ENCODE data around the gene RUNX2. TPM values are rescaled to one million over a fixed set of nuclear protein-coding genes. Genes with fewer than 3 reads are reported as not detected.

Gene RUNX2
- total and polyA plus RNA-seq, 9 of the 15 experiments (the other 6 are each of a cell fraction or from before 2014, with no cell fraction given) = 0.29 to 1.00 (median 0.43) TPM

- in situ Hi-C loops (cut with MboI) = no loop called here
- CTCF ChIA-PET (ENCODE audit: low intra/inter-chr PET ratio) = no interaction called here
- no peak for ATAC-seq
- TF ChIP-seq, protein P1, sequence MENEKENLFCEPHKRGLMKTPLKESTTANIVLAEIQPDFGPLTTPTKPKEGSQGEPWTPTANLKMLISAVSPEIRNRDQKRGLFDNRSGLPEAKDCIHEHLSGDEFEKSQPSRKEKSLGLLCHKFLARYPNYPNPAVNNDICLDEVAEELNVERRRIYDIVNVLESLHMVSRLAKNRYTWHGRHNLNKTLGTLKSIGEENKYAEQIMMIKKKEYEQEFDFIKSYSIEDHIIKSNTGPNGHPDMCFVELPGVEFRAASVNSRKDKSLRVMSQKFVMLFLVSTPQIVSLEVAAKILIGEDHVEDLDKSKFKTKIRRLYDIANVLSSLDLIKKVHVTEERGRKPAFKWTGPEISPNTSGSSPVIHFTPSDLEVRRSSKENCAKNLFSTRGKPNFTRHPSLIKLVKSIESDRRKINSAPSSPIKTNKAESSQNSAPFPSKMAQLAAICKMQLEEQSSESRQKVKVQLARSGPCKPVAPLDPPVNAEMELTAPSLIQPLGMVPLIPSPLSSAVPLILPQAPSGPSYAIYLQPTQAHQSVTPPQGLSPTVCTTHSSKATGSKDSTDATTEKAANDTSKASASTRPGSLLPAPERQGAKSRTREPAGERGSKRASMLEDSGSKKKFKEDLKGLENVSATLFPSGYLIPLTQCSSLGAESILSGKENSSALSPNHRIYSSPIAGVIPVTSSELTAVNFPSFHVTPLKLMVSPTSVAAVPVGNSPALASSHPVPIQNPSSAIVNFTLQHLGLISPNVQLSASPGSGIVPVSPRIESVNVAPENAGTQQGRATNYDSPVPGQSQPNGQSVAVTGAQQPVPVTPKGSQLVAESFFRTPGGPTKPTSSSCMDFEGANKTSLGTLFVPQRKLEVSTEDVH (IDR thresholded peaks at IDR 0.05; ENCODE audit: low read depth, partially characterized antibody) = no peak
- TF ChIP-seq, protein P2, sequence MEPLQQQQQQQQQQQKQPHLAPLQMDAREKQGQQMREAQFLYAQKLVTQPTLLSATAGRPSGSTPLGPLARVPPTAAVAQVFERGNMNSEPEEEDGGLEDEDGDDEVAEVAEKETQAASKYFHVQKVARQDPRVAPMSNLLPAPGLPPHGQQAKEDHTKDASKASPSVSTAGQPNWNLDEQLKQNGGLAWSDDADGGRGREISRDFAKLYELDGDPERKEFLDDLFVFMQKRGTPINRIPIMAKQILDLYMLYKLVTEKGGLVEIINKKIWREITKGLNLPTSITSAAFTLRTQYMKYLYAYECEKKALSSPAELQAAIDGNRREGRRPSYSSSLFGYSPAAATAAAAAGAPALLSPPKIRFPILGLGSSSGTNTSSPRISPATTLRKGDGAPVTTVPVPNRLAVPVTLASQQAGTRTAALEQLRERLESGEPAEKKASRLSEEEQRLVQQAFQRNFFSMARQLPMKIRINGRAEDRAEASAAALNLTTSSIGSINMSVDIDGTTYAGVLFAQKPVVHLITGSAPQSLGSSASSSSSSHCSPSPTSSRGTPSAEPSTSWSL (CRISPR knock-in tag; IDR thresholded peaks at IDR 0.05; ENCODE audit: borderline replicate concordance) = no peak
- TF ChIP-seq ZNF41 (CRISPR knock-in tag; conservative IDR thresholded peaks at IDR 0.05) (no peak), GTF2A2 (tag; IDR thresholded peaks at IDR 0.05) (no peak), ZNF75A (CRISPR knock-in tag; IDR thresholded peaks at IDR 0.05) (no peak)
- TF ChIP-seq, protein P3, sequence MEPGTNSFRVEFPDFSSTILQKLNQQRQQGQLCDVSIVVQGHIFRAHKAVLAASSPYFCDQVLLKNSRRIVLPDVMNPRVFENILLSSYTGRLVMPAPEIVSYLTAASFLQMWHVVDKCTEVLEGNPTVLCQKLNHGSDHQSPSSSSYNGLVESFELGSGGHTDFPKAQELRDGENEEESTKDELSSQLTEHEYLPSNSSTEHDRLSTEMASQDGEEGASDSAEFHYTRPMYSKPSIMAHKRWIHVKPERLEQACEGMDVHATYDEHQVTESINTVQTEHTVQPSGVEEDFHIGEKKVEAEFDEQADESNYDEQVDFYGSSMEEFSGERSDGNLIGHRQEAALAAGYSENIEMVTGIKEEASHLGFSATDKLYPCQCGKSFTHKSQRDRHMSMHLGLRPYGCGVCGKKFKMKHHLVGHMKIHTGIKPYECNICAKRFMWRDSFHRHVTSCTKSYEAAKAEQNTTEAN (CRISPR knock-in tag; IDR thresholded peaks at IDR 0.05) = no peak
Measured at GRCh38 chr6:45398075-45398813, 70.1 kb downstream of the RUNX2 start.

More at GRCh38 chr6:45398075-45398813, 70.1 kb downstream of the RUNX2 start:
- intact Hi-C loops (cut with micrococcal nuclease) = no loop called here
- no peaks in the 10 kb centered on the region for H3K4me1 ChIP-seq (replicated peaks in 1 of 2; ENCODE audit: control insufficient read depth in 2 of 2, insufficient read depth in 2 of 2, low read length in 2 of 2)
- POLR2A ChIA-PET = interaction anchor here (0.5 to 1.4 kb wide), 3 partner anchors 20 to 487 kb away, joined by 3 to 5 read pairs (median 5); partner anchors contain the start of gene SUPT3H
- H3K27me3 ChIP-seq (ENCODE audit: control insufficient read depth in 2 of 2, insufficient read depth in 2 of 2, low read length in 2 of 2) = peaks cover 2 to 6% of the 10 kb centered on the region in 2 experiments; a peak in 2 of 5 replicates
- no peak overlapping the region for H3K27ac ChIP-seq (ENCODE audit: extremely low read depth, low read depth, low read length)
- no peaks in the 10 kb centered on the region for H4K20me1 ChIP-seq (replicated peaks; ENCODE audit: control insufficient read depth, insufficient read depth, low read length)
- no peak overlapping the region for H3K9ac ChIP-seq (ENCODE audit: insufficient read depth in 1 of 2, low read depth in 2 of 2, low read length in 2 of 2)
- H3K36me3 ChIP-seq (ENCODE audit: control insufficient read depth, insufficient read depth, low read length) = no peaks in the 10 kb centered on the region
- no peaks in the 10 kb centered on the region for H3K9me3 ChIP-seq (replicated peaks; ENCODE audit: control insufficient read depth, insufficient read depth, low read depth, low read length)
- DNase-seq (ENCODE audit: extremely low read depth in 1 of 4, low spot score in 3 of 4) = no peak
- no peaks in the 10 kb centered on the region for H3K79me2 ChIP-seq (ENCODE audit: control insufficient read depth, insufficient read depth, low read length)
- no peak overlapping the region for H2AFZ ChIP-seq (ENCODE audit: low read depth, low read length)
- no peak for FAIRE-seq
- no peak overlapping the region for H3K4me3 ChIP-seq
- WGBS (ENCODE audit: insufficient coverage, low coverage, missing lambda C conversion rate) = 0% methylated on average over 2 of the region's 2 CpGs
- no peaks in the 10 kb centered on the region for H3K9me1 ChIP-seq (ENCODE audit: control insufficient read depth, insufficient read depth, low read length)
- BruUV-seq (replicated peaks) = no TSS peak
- H3K4me2 ChIP-seq (ENCODE audit: insufficient read depth, low read length) = no peak overlapping the region

All from K562 (cell line).